SK-N-SH treated with all-trans-retinoic acid at 6 μM for 48 hours (cell line): Measurements from ENCODE around the gene CALM3.

Experiments
- POU6F1 ChIP-seq: fragments of 250-450 bp; sonication (Bioruptor Pico); IDR thresholded peaks from 2 replicates; pipeline ENCODE4 v1.8.0; 2021; ENCODE audit warnings: low read depth, mild to moderate bottlenecking, moderate library complexity, borderline replicate concordance
- TSHZ2 ChIP-seq: fragments of 250-450 bp; sonication (Bioruptor Pico); IDR thresholded peaks from 2 replicates; pipeline ENCODE4 v1.5.0; 2020; ENCODE audit warnings: mild to moderate bottlenecking, moderate library complexity
- ZC3H10 ChIP-seq: fragments of 250-450 bp; sonication (Bioruptor Pico); IDR thresholded peaks from 2 replicates; pipeline ENCODE4 v1.5.1; 2021; ENCODE audit warnings: mild to moderate bottlenecking, moderate library complexity
- ZFP30 ChIP-seq: fragments of 450-650 bp; formaldehyde crosslinking; IDR thresholded peaks from 2 replicates; pipeline ENCODE4 v1.5.0; 2022; ENCODE audit warnings: mild to moderate bottlenecking, moderate library complexity

- no peak for TF ChIP-seq POU6F1 (CRISPR knock-in tag)
- TF ChIP-seq ZFP30 (CRISPR knock-in tag), result no peak
- no peak for TF ChIP-seq ZC3H10
- TF ChIP-seq TSHZ2 (CRISPR knock-in tag), result no peak
These were observed 58.2 kb downstream of the CALM3 start for GRCh38 chr19:46659151-46660007.
